H9 (cell line): ENCODE data around the gene RAD21L1. TPM values are rescaled to one million over a fixed set of nuclear protein-coding genes. Genes with fewer than 3 reads are reported as not detected.

Experiments
- DNase-seq: peaks from one replicate; pipeline ENCODE4 v3.0.0-alpha.2; 2017
- H2AFZ ChIP-seq: one replicate; pipeline ENCODE4 v1.6.1; 2013; ENCODE audit warnings: mild to moderate bottlenecking, low read length, control low read depth, moderate library complexity
- H2AK5ac ChIP-seq: 2 replicates; pipeline ENCODE4 v1.6.1; 2013; ENCODE audit warnings: low read length, control low read depth, mixed read lengths; ENCODE audit not compliant: insufficient read length
- H2BK120ac ChIP-seq: one replicate; pipeline ENCODE4 v1.6.1; 2013; ENCODE audit warnings: low read depth, mild to moderate bottlenecking, low read length, control low read depth, inconsistent platforms; ENCODE audit not compliant: poor library complexity, severe bottlenecking
- H2BK12ac ChIP-seq: 2 replicates; pipeline ENCODE4 v1.6.1; 2013; ENCODE audit warnings: low read length, control low read depth, mixed read lengths, low read depth; ENCODE audit not compliant: insufficient read length
- H2BK15ac ChIP-seq: 2 replicates; pipeline ENCODE4 v1.6.1; 2013; ENCODE audit warnings: low read depth, low read length, control low read depth
- H2BK20ac ChIP-seq: one replicate; pipeline ENCODE4 v1.6.1; 2013; ENCODE audit warnings: low read depth, mild to moderate bottlenecking, low read length, control low read depth, inconsistent platforms; ENCODE audit not compliant: poor library complexity, severe bottlenecking
- H2BK5ac ChIP-seq: 2 replicates; pipeline ENCODE4 v1.6.1; 2013; ENCODE audit warnings: low read length, control low read depth, mixed read lengths; ENCODE audit not compliant: insufficient read length
- H3K14ac ChIP-seq: 2 replicates; pipeline ENCODE4 v1.6.1; 2013; ENCODE audit warnings: low read length, control low read depth; ENCODE audit not compliant: insufficient read depth
- H3K18ac ChIP-seq: 2 replicates; pipeline ENCODE4 v1.6.1; 2013; ENCODE audit warnings: low read depth, mild to moderate bottlenecking, mixed read lengths, low read length, control low read depth; ENCODE audit not compliant: insufficient read length
- H3K23ac ChIP-seq: 2 replicates; pipeline ENCODE4 v1.6.1; 2013; ENCODE audit warnings: low read length, control low read depth, mixed read lengths, low read depth; ENCODE audit not compliant: insufficient read length
- H3K23me2 ChIP-seq: 2 replicates; pipeline ENCODE4 v1.6.1; 2013; ENCODE audit warnings: low read depth, mild to moderate bottlenecking, mixed read lengths, low read length, control low read depth; ENCODE audit not compliant: insufficient read length, poor library complexity, severe bottlenecking
- H3K27ac ChIP-seq: 2 replicates; pipeline ENCODE4 v1.5.1; 2013; ENCODE audit warnings: low read length, control low read depth, mixed read lengths, low read depth; ENCODE audit not compliant: insufficient read length
- H3K27me3 ChIP-seq: 2 replicates; pipeline ENCODE4 v1.6.1; 2013; ENCODE audit warnings: low read length, control low read depth, inconsistent platforms; ENCODE audit not compliant: insufficient read depth
- H3K4ac ChIP-seq: 2 replicates; pipeline ENCODE4 v1.6.1; 2013; ENCODE audit warnings: low read depth, mild to moderate bottlenecking, control low read depth, inconsistent platforms, low read length, moderate library complexity
- H3K4me1 ChIP-seq: 2 replicates; pipeline ENCODE4 v1.6.1; 2013; ENCODE audit warnings: low read length, control low read depth, inconsistent platforms; ENCODE audit not compliant: insufficient read depth
- H3K4me2 ChIP-seq: 2 replicates; pipeline ENCODE4 v1.6.1; 2013; ENCODE audit warnings: low read length, control low read depth, mixed read lengths; ENCODE audit not compliant: insufficient read length, insufficient read depth
- H3K56ac ChIP-seq: 2 replicates; pipeline ENCODE4 v1.6.1; 2013; ENCODE audit warnings: low read depth, mild to moderate bottlenecking, mixed read lengths, low read length, control low read depth; ENCODE audit not compliant: insufficient read length
- H3K79me1 ChIP-seq: 2 replicates; pipeline ENCODE4 v1.6.1; 2013; ENCODE audit warnings: low read depth, mild to moderate bottlenecking, moderate library complexity, low read length, control low read depth, inconsistent platforms; ENCODE audit not compliant: insufficient read depth, poor library complexity, severe bottlenecking
- H3K79me2 ChIP-seq: 2 replicates; pipeline ENCODE4 v1.6.1; 2013; ENCODE audit warnings: low read length, control low read depth, inconsistent platforms; ENCODE audit not compliant: insufficient read depth
- H3K9ac ChIP-seq: 2 replicates; pipeline ENCODE4 v1.6.1; 2013; ENCODE audit warnings: low read length, control low read depth, mixed read lengths; ENCODE audit not compliant: insufficient read length; ENCODE audit errors: extremely low read depth
- H3K9me3 ChIP-seq: one replicate; pipeline ENCODE4 v1.6.1; 2013; ENCODE audit warnings: low read depth, low read length, inconsistent platforms; ENCODE audit not compliant: control insufficient read depth
- H3T11ph ChIP-seq: one replicate; pipeline ENCODE4 v1.6.1; 2013; ENCODE audit warnings: mild to moderate bottlenecking, low read length, control low read depth, inconsistent platforms
- H4K20me1 ChIP-seq: one replicate; pipeline ENCODE4 v1.6.1; 2013; ENCODE audit not compliant: control insufficient read depth, insufficient read length, insufficient read depth
- H4K5ac ChIP-seq: 2 replicates; pipeline ENCODE4 v1.6.1; 2013; ENCODE audit warnings: low read depth, mild to moderate bottlenecking, mixed read lengths, low read length, control low read depth; ENCODE audit not compliant: insufficient read length
- H4K8ac ChIP-seq: replicated peaks from 2 replicates; pipeline ENCODE4 v1.6.1; 2013; ENCODE audit warnings: low read length, control low read depth, mixed read lengths, low read depth; ENCODE audit not compliant: insufficient read length
- H4K91ac ChIP-seq: 2 replicates; pipeline ENCODE4 v1.6.1; 2013; ENCODE audit warnings: low read depth, mild to moderate bottlenecking, moderate library complexity, mixed read lengths, low read length, control low read depth; ENCODE audit not compliant: insufficient read length
- H3K27ac Mint-ChIP-seq, 3 experiments: 2 replicates in 2 of 3; 3 replicates in 1 of 3; pipeline ENCODE4 v1.8.0; 2020 to 2021; ENCODE audit warnings: mixed read lengths in 3 of 3, mild to moderate bottlenecking in 1 of 3, moderate library complexity in 1 of 3
- H3K27me3 Mint-ChIP-seq: 2 replicates; pipeline ENCODE4 v1.8.0; 2021; ENCODE audit warnings: low read depth, mild to moderate bottlenecking, moderate library complexity, mixed read lengths
- H3K36me3 Mint-ChIP-seq, 3 experiments: 2 replicates in 2 of 3; 3 replicates in 1 of 3; pipeline ENCODE4 v1.8.0; 2020 to 2021; ENCODE audit warnings: low read depth in 3 of 3, mixed read lengths in 3 of 3; ENCODE audit not compliant: insufficient read depth in 1 of 3
- H3K4me1 Mint-ChIP-seq, 2 experiments: 2 replicates each; pipeline ENCODE4 v1.8.0; 2020; ENCODE audit warnings: mixed read lengths in 2 of 2
- H3K4me3 Mint-ChIP-seq, 2 experiments: 2 replicates in 1 of 2; 3 replicates in 1 of 2; pipeline ENCODE4 v1.8.0; 2020 to 2021; ENCODE audit warnings: mild to moderate bottlenecking in 2 of 2, mixed read lengths in 2 of 2, moderate library complexity in 1 of 2
- H3K9me3 Mint-ChIP-seq, 2 experiments: 2 replicates in 1 of 2; 3 replicates in 1 of 2; pipeline ENCODE4 v1.8.0; 2020; ENCODE audit warnings: mild to moderate bottlenecking in 2 of 2, mixed read lengths in 2 of 2, moderate library complexity in 1 of 2
- WGBS: extraction: QIAGEN DNeasy Blood & Tissue Kit; methylation state at CpG from one replicate; pipeline ENCODE4 v1.1.7; 2013; ENCODE audit warnings: missing lambda C conversion rate, low lambda C conversion rate, mixed read lengths; ENCODE audit not compliant: insufficient read length; ENCODE audit errors: extremely low coverage; 5-methylcytosine and 5-hydroxymethylcytosine counted together
- total RNA-seq: library from RNA; stranded (reverse); gene quantifications from 2 replicates; pipeline ENCODE4 v1.2.1, GENCODE V29; 2021
- TF ChIP-seq, protein P1 (sequence below): fragments of 200-600 bp; sonication (generic); conservative IDR thresholded peaks from 3 replicates; pipeline ENCODE4 v1.8.0; 2021; ENCODE audit warnings: antibody characterized with exemption, mild to moderate bottlenecking

RAD21L1 gene
- total RNA-seq, 1 experiment from 2014 or later, result not detected

- Histone ChIP-seq H3K79me1 (no peaks in the 10 kb centered on the region), H3K4me1 (no peaks in the 10 kb centered on the region), H3K79me2 (no peaks in the 10 kb centered on the region), H3K9me3 (no peaks in the 10 kb centered on the region), H3K14ac (no peak overlapping the region), H3K23me2 (no peaks in the 10 kb centered on the region), H4K20me1 (no peaks in the 10 kb centered on the region), H3T11ph (no peak overlapping the region), H2AK5ac (no peak overlapping the region), H3K27me3 (peaks cover 3% of the 10 kb centered on the region; the same call in 1 of the 2 replicates), H3K9ac (no peak overlapping the region), H3K27ac (no peak overlapping the region), H2BK15ac (no peak overlapping the region), H4K8ac (no peak overlapping the region), H3K23ac (no peak overlapping the region), H4K5ac (no peak overlapping the region), H2BK120ac (no peak overlapping the region), H3K4ac (no peak overlapping the region), H3K18ac (no peak overlapping the region), H2BK12ac (no peak overlapping the region), H3K4me2 (no peak overlapping the region), H3K56ac (no peak overlapping the region), H4K91ac (no peak overlapping the region), H2AFZ (no peak overlapping the region), H2BK20ac (no peak overlapping the region), H2BK5ac (no peak overlapping the region)
- Mint-ChIP-seq H3K27ac (no peak overlapping the region), H3K27me3 (peaks cover 36% of the 10 kb centered on the region), H3K36me3 (no peaks in the 10 kb centered on the region), H3K4me3 (no peak overlapping the region), H3K9me3 (peaks cover 0 to 3% of the 10 kb centered on the region in 2 experiments; a peak in 1 of 5 replicates), H3K4me1 (no peaks in the 10 kb centered on the region)
- TF ChIP-seq, protein P1, sequence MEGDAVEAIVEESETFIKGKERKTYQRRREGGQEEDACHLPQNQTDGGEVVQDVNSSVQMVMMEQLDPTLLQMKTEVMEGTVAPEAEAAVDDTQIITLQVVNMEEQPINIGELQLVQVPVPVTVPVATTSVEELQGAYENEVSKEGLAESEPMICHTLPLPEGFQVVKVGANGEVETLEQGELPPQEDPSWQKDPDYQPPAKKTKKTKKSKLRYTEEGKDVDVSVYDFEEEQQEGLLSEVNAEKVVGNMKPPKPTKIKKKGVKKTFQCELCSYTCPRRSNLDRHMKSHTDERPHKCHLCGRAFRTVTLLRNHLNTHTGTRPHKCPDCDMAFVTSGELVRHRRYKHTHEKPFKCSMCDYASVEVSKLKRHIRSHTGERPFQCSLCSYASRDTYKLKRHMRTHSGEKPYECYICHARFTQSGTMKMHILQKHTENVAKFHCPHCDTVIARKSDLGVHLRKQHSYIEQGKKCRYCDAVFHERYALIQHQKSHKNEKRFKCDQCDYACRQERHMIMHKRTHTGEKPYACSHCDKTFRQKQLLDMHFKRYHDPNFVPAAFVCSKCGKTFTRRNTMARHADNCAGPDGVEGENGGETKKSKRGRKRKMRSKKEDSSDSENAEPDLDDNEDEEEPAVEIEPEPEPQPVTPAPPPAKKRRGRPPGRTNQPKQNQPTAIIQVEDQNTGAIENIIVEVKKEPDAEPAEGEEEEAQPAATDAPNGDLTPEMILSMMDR, result no peak
- no CpG with 5 or more reads among the region's 1 CpG for WGBS
- no peak for DNase-seq
Observed at GRCh38 chr20:1195226-1195625, 30.6 kb upstream of the RAD21L1 start.
